ENCODE results near the gene MINDY4.

GRCh38 chr7:30936650-30937245, 165.5 kb downstream of the MINDY4 start:
- TF ChIP-seq GATA3 (IDR thresholded peaks at IDR 0.05; ENCODE audit: low read depth, low read length) (no peak), GATA2 (IDR thresholded peaks at IDR 0.05; ENCODE audit: low read depth, low read length) (no peak)

Measured in SH-SY5Y (cell line).